ENCODE measurements around the gene SLC22A1. TPM values are rescaled to one million over a fixed set of nuclear protein-coding genes. Genes with fewer than 3 reads are reported as not detected.
"Not testable (repeated sequence)": the region's sequence is repeated elsewhere in the genome, so short reads cannot be mapped to it uniquely, and the experiment has no call there.

Gene SLC22A1
- total RNA-seq, 1 donor from 2014 or later: 2.0 TPM

DNA sequence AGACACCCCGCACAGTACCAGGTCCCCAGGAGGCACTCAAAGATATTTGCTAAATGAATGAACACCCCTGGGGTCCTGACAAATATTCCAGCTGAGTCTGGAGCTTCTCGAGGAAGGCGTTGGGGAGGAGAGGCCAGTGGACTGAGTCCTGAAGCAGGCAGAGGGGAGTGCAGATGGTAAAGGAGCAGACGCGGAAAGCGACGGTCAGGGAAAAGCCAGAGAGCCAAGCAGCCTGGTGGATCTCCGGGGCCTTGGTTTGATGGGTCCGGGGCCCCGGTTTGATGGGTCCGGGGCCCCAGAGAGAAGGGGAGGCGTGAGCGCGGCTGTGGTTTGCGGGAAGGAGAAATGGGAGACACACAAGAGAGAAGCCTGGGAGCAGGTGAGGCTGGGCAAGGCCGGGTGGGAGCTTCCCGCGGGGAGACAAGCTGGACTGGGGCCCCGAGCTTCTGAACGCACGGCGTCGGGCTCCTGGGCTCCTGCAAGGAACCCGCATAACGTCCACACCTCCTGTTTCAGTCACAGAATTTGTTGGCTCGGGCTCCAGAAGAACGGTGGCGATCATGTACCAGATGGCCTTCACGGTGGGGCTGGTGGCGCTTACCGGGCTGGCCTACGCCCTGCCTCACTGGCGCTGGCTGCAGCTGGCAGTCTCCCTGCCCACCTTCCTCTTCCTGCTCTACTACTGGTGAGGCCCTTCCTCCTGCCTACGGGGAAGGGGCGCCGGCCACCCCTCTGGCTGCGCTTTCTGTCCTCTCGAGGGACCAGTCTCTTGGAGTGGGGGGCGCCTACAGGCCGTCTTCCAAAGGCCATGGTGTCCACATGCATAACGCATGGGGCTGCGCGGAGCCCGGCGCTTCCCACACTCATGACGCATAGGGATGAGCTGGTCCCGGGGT is 12.1 kb downstream of the SLC22A1 start:
- H3K9me3 Mint-ChIP-seq: no peaks in the 10 kb centered on the region
- no peak overlapping the region for H3K4me3 Mint-ChIP-seq
- DNase-seq (ENCODE audit: low spot score in 2 of 2, unreplicated experiment in 2 of 2): no peak
- H3K36me3 Mint-ChIP-seq: peaks cover 7% of the 10 kb centered on the region
- no peak overlapping the region for H3K27ac Mint-ChIP-seq
- TF ChIP-seq, protein P1, sequence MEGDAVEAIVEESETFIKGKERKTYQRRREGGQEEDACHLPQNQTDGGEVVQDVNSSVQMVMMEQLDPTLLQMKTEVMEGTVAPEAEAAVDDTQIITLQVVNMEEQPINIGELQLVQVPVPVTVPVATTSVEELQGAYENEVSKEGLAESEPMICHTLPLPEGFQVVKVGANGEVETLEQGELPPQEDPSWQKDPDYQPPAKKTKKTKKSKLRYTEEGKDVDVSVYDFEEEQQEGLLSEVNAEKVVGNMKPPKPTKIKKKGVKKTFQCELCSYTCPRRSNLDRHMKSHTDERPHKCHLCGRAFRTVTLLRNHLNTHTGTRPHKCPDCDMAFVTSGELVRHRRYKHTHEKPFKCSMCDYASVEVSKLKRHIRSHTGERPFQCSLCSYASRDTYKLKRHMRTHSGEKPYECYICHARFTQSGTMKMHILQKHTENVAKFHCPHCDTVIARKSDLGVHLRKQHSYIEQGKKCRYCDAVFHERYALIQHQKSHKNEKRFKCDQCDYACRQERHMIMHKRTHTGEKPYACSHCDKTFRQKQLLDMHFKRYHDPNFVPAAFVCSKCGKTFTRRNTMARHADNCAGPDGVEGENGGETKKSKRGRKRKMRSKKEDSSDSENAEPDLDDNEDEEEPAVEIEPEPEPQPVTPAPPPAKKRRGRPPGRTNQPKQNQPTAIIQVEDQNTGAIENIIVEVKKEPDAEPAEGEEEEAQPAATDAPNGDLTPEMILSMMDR (IDR thresholded peaks at IDR 0.05; ENCODE audit: unreplicated experiment): no peak
- peaks cover 8% of the 10 kb centered on the region for H3K4me1 Mint-ChIP-seq
- no peaks in the 10 kb centered on the region for H3K27me3 Mint-ChIP-seq (ENCODE audit: low read depth)

DNA sequence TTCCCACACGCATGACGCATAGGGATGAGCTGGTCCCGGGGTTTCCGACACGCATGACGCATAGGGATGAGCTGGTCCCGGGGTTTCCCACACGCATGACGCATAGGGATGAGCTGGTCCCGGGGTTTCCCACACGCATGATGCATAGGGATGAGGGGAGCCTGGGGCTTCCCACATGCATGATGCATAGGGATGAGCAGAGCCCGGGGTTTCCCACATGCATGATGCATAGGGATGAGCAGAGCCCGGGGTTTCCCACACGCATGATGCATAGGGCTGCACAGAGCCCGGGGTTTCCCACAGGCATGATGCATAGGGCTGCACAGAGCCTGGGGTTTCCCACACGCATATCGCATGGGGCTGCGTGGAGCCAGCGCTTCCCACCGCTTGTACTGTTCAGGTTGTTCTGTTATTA is 12.7 kb downstream of the SLC22A1 start:
- not testable (repeated sequence) for H3K9me3 Mint-ChIP-seq; H3K4me3 Mint-ChIP-seq; H3K27me3 Mint-ChIP-seq (ENCODE audit: low read depth); H3K36me3 Mint-ChIP-seq; H3K27ac Mint-ChIP-seq; DNase-seq (ENCODE audit: low spot score in 2 of 2, unreplicated experiment in 2 of 2)
- peaks cover 14% of the 10 kb centered on the region for H3K4me1 Mint-ChIP-seq

DNA sequence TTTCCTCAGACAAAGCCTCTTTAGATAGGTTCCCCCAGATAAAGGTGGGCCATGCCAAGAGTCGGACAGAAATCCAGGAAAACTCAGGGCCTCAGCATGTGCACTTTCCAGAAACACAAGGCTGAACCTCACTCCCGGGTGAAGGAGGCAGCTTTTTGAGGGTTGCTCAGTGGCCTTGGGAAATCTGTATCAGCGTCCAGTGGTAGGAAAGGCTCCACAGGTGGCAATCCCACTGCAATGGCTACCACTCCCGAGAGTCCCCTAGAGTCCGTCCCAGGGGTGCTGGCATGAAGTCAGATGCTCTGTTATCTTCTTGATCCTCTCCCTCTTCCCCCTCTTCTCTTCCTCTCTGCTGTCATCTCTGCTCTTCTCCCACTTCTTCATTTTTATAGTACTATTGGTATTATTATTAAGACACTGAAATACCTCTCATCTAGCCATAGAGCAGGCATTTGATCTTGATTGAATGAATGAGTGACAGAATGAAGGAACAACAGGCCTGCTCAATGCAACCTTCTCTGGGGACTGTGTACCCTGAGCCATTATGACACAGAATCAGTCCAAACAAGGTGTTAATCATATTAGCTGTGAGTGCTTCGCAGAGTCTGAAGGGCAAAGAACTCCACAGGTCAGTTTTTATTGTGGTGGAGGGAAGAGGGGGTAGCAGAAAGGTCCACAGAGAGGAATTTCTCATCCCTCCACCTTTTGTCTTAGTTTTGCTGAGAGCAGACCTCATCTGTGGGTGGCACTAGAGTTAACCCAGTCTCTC is 13.3 kb downstream of the SLC22A1 start:
- Mint-ChIP-seq H3K27me3 (ENCODE audit: low read depth) (no peaks in the 10 kb centered on the region), H3K27ac (no peak overlapping the region), H3K36me3 (peaks cover 7% of the 10 kb centered on the region), H3K4me1 (peaks cover 18% of the 10 kb centered on the region), H3K9me3 (no peaks in the 10 kb centered on the region), H3K4me3 (no peak overlapping the region)
- TF ChIP-seq, protein P1 (IDR thresholded peaks at IDR 0.05; ENCODE audit: unreplicated experiment): no peak
- DNase-seq (ENCODE audit: low spot score in 2 of 2, unreplicated experiment in 2 of 2): no peak

DNA sequence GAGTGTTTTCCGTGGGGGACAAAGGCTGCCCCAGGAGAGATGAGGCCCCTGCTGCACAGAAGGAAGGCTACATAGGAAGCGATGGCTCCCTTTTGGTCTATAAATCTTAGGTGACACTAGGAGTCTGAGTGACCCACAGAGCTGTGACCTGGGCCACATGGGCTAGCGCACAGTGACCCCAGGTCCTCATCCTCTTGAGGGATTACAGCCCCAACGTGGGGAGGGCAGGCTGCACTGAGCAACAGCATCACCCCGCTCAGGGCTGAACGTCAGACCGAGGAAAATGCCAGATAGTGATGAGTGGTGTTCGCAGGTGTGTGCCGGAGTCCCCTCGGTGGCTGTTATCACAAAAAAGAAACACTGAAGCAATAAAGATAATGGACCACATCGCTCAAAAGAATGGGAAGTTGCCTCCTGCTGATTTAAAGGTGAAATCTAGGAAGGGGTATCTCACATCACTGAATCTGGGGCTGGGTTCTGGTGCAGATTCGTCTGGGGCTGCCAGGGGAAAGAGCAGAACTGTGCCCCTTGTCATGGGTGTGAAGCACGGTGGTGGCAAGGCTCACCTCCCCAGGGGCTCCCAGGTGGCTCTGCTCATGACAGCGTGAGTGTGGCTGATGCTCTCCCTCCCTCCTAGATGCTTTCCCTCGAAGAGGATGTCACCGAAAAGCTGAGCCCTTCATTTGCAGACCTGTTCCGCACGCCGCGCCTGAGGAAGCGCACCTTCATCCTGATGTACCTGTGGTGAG is 14.5 kb downstream of the SLC22A1 start:
- no peak overlapping the region for H3K27ac Mint-ChIP-seq
- H3K4me1 Mint-ChIP-seq: peaks cover 21% of the 10 kb centered on the region
- TF ChIP-seq, protein P1 (IDR thresholded peaks at IDR 0.05; ENCODE audit: unreplicated experiment): no peak
- no peak overlapping the region for H3K4me3 Mint-ChIP-seq
- H3K9me3 Mint-ChIP-seq: no peaks in the 10 kb centered on the region
- H3K27me3 Mint-ChIP-seq (ENCODE audit: low read depth): no peaks in the 10 kb centered on the region
- H3K36me3 Mint-ChIP-seq: peaks cover 7% of the 10 kb centered on the region
- no peak for DNase-seq (ENCODE audit: low spot score in 2 of 2, unreplicated experiment in 2 of 2)

DNA sequence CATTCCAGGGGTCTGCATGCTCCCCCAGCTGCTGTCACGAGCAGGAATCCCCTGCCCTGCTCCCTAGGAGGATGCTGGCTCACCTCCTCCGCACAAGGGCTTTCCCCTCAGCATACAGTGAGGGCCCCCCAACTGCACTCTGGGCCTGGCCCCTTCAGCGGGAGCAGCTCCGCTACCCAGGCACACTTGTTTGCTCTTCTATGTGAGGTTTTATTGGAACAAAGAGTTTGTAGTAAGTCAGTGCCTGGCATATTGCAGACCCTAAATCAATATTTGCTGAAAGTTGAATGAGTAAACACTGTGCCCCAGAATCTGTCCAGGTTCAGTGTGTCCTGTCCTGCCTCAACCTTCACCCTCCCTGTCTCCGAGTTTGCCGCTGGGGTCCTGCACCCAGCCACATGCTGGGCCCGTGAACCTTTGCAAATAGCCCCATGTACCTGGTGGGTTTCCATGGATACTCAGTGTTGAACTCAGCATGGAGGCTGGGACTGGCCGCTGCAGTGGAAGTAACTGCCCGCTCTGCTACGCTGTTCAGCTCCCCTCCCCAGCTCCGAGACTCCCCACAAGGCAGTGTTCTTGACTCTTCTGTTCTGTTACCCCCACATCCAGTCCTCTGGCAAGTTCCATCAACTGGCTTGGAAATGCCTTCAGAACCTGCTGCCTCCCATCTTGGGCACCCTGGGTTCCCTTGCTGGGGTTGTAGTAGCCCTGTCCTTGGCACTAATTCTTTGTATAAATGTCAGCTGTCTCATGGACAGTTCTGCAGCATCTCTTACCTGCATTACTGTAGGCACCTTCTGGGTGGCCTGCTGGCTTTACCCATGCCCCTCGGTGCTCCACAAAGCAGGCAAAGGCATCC is 15.7 kb downstream of the SLC22A1 start:
- H3K9me3 Mint-ChIP-seq: no peaks in the 10 kb centered on the region
- no peak for DNase-seq (ENCODE audit: low spot score in 2 of 2, unreplicated experiment in 2 of 2)
- TF ChIP-seq, protein P1 (IDR thresholded peaks at IDR 0.05; ENCODE audit: unreplicated experiment): no peak
- no peak overlapping the region for H3K4me3 Mint-ChIP-seq
- peaks cover 31% of the 10 kb centered on the region for H3K4me1 Mint-ChIP-seq
- H3K27me3 Mint-ChIP-seq (ENCODE audit: low read depth): no peaks in the 10 kb centered on the region
- H3K36me3 Mint-ChIP-seq: peaks cover 5% of the 10 kb centered on the region
- H3K27ac Mint-ChIP-seq: no peak overlapping the region
